Activated T-cell treated with anti-CD3 and anti-CD28 coated beads for 4 hours (primary cell): ENCODE measurements around the gene LYPD5.

Experiments
- DNase-seq: peaks from one replicate; pipeline ENCODE4 v3.0.0-alpha.2; 2020

The LYPD5 gene

GRCh38 chr19:43804432-43804831, 2.2 kb upstream of the LYPD5 start:
- no peak for DNase-seq

DNA sequence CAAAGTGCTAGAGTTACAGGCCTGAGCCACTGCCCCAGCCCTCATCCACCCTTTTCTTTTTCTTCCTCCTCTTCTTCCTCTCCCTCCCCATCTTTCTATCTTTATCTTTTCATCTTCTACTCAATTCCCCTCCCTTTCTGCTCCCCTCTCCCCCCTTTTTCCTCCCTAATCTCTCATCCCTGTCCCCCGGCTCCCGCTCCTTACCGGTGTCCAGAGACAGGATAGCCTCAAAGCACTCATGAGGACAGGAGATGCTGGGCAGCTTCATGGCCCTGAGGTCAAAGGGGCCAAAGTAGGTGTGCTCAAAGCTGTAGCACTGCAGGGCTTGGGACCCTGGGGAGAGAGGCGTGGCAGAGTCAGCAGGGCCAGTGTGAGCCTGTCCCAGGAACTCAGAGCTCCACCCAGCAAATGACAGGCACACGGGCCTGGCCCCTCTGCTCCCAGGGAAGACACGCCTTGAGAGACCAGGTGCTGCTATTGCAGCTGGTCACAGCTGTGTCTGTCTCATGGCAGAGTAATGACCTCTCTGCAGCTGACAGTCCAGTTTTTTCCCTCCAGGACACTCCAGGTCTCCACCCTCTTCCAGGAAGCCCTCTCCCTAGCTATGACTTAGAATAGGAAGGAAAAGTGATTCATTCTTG, 2.6 kb downstream of the LYPD5 start:
- no peak for DNase-seq

DNA sequence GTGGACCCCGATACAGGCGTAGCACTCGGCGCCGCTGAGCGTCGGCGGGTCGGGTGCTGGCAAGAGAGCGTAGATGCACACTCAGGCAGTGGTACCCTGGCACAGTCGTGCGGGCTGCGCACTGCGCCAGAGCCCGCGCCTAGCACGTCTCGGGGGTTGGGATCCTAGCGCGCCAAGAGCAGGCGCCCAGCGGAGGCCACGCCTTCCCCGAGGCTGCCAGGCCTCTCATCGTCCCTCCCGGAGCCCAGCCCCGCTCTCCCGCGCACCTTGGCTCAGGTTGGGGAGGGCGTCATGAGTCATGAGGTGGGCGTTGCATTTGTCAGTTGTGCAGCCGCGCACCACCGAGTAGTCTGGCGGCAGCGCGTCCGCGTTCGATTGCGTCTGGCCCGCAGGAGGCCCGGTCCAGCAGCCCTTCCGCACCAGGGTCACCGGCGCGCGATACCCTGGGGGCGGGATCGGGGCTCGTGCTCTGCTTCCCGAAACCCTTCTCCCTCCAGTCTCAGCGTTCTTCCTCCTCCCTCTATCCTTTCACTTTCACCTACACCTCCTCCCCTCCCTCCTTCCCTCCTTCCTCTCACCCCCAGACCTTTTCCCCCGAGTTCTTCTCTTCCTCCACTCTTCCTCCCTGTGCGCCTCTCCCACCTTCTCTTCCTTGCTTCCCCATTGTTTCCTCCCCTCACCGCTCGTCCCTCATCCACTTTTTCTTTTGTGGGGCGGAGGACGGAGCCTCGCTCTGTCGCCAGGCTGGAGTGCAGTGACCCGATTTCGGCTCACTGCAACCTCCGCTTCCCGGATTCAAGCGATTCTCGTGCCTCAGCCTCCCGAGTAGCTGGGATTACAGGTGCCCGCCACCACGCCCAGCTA, 3.5 kb downstream of the LYPD5 start:
- peak; percentile 73 for DNase-seq

- DNase-seq: no peak
Measured at GRCh38 chr19:43798026-43798545, 4.2 kb downstream of the LYPD5 start.

DNA sequence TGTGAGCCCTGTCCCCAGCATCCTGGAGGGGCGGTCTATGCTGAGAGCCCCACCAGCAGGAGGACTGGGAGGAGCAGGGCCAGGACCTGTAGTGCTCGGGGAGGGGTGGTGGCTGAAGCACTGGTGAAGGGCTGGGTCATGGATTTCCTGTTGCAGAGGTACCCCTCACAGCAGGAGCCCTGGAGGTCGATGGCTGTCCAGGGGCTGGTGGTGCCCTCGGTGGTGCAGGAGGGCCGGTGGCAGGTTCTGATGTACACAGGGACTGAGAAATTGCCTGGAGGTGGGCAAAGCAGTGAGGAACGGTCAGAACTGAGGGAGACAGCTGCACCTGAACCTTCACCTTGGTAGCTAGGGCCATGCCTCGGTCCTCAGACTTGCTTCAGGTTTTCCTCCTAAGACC, 4.7 kb downstream of the LYPD5 start:
- no peak for DNase-seq

DNA sequence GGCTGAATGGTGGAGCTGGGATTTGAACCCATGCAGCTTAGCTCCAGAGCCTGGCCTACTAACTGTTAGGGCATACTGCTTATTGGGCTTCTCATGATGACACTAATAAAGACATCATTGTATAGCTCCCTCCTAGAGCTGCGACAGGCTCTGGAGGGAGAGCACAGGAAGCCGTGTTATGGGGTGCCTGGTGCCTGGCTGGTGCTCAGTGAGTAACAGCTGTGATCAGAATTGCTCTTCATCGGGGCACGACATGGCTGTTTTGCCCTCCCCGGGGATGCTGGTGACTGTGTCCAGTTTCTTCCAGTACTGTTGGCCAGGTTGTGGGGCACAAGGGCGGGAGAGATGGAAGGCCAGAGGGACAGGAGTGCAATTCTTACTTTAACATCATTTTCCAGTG, 5.1 kb downstream of the LYPD5 start:
- no peak for DNase-seq

DNA sequence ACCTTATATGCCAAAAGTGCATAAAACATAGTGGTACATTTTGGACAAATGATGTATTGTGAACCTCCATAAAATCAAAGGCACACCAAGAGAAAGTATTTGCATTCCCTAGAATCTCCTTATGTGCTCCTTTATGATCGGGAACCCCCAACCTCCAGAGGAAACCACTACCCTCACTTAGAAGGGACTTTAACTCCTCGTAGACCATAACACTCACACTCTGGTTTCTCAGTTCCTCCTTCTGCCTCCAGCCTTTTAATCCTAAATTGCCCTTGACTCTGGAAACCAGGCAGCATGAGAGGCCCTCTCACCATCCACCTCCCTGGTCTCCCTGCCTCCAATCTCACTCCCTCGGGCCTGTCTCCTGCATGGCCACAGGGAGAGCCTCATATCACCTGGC, 11.7 kb downstream of the LYPD5 start:
- no peak for DNase-seq

- DNase-seq: no peak
Measured at GRCh38 chr19:43789029-43789428, 13.2 kb downstream of the LYPD5 start.

DNA sequence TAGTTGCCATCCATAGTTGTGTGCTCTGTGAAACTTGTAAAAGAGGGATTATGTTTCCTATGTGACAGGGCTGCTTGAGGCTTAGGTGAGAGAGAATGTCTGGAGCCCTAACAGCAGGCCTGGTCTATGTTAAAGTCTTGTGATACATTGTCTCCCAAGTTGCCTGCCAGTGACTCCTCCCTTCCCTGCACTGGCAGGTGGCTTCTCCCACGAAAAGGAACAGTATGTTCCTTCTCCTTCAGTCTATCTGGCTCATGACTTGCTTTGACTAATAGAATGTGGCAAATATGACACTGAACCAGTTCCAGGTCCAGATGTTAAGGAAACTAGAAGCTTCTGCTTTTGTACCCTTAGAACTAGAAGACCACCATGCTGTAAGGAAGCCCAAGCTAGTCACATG, 15.6 kb downstream of the LYPD5 start:
- no peak for DNase-seq

DNA sequence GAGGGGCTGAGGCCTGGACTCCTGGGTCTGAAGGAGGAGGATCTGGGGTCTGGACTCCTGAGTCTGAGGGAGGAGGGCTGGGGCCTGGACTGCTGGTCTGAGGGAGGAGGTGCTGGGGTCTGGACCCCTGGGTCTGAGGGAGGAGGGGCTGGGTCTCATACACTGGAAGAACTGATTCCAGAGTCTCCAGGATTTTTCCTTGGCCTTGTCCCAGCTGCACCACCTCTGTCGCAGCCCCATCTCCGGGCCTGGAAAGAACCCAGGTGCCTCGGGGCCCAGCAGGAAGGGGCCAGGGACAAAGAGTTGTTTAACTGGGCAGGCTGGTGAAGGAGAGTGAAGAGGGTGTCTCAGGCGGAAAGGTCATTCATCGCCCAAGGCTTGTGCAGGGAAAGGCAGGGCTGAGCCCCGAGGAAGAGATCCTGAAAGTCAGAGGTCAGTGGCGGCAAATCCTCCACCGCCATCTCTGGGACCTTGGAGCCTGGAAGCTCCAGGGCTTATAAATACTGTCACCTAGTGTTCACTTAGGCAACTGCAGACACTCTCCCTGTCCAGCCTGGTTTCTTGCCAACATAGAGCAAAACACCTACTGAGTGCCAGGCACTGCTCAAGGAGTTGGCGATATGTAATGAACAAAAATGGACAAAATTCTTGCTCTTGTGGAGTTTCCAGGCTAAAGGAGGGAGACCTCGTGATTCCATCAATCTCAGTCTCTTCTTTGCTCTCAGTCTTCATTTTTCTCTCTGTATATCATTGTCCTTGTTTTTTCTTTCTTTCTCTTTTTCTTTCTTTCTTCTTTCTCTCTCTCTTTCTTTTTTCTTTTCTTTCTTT, 17.1 kb downstream of the LYPD5 start:
- peak; percentile 35 for DNase-seq

- DNase-seq: peak; percentile 57
Measured at GRCh38 chr19:43784241-43784980, 17.8 kb downstream of the LYPD5 start.

DNA sequence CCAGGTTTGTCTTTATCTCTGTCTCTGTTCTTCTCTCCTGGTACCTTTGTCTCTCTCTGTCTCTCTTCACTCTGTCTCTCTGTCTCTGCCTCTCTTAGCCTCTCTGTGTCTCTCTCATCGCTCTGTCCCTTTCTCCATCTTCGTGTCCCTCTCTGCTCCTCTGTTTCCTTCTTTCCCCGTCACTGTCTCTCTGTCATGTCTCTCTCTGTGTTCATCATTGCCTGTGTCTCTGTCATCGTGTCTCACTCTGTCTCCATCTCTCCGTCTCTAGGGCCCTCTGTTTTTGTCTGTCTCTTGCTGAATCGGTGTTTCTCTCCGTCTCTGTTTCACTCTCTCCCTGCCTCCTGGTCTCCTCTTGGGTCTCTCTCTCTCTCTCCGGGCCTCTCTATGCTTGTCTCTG, 18.6 kb downstream of the LYPD5 start:
- DNase-seq: no peak

DNA sequence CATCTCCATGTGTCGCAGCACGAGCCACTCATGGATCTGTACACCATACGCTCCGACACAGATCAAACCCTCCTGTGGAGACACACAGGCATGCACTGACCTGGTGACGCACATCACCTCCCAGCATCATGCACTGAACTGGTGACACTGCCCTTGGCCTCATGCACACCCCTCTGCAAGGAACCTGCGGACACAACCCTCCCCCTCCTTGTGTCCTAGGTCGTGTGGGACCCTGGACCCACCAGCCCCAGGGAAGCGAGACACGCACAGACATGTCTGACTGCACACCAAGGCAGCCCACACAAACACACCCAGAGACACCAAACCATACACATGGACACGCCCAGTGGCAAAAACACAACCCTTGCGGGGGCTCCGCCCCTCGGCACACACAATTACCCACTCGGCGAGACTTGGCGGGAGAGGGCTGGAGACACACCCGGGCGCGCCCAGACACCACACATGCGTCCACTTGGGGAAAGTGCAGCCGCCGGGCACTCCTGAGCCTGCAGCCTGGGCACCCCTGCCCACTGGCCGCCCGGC, 19.5 kb downstream of the LYPD5 start:
- DNase-seq: no peak

- no peak for DNase-seq
Measured at GRCh38 chr19:43782311-43782660, 20.0 kb downstream of the LYPD5 start.

- no peak for DNase-seq
Measured at GRCh38 chr19:43781630-43782310, 20.5 kb downstream of the LYPD5 start.

GRCh38 chr19:43780706-43781525, 21.3 kb downstream of the LYPD5 start, which contains the start of gene KCNN4:
TSS of gene KCNN4 (minus strand) at chr19:43780973. CDS start at chr19:43780861, 112 bp downstream.
- DNase-seq: peak; percentile 49

DNA sequence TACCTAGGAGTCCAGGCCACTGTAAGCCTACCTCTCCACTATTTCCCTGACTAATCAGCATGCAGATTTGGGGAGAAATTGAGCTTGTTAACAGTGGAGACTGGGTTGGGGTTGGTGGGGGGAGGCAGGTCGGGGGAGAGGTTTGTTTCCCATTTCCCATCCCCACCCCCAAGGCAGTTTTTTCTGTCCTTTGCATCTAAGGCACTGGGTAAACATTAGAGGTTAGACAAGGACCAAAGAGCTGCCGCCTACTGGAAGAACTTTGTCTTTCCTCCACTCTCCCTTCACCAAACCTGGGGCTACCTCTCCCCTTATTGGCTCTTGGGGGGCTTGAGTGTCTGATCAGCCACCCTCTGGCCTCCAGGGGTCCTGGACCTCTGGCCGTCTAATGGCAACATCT, 22.4 kb downstream of the LYPD5 start:
- no peak for DNase-seq

DNA sequence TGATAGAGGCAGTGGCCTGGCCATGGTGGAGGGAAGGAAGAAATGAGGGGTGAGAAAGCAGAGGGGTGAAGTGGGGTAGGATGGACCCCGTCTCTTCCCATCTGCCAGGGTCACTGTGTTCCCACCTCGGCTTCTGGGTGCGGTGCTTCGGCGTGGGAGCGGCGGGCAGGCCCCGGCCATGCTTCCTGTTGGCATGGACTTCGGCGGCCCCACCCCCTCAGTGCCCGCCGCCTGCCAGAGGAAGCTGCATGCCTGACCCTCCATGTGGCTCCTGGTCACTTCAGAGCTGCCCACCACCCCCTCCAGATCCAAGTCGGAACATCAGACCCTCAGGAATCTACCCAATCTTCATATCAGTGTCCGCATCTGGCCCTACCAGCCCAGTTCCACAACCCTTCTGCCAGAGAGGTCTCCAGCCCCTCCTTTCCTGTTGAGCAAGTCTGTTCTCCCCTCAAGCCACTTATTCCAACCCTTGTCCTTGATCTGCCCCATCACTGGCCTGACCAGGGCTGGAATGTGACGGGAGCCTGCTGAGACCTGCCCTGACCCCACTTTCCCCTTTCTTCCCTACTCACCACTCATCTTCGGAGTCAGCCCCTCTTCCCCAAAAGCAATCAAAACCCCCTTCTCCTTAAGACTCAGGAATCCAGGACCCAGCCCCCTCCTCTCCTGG, 23.0 kb downstream of the LYPD5 start:
- DNase-seq: no peak

DNA sequence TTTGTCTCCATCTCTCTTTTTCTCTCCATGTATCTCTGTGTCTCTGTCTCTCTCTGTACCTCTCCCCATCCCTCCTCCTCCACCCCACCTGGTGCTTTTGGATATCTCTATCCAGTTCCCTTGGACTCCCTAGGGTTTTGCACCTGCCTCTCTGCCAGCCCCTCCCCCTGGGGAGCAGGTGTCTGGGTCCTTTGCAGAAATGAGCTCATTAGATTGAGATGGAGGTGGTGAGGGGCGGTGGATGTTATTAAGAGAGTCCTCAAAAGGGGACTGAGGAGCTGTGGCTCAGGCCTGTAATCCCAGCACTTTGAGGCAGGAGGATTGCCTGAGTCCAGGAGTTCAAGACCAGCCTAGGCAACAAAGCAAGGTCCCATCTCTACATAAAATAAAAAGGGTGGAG, 23.6 kb downstream of the LYPD5 start:
- no peak for DNase-seq

GRCh38 chr19:43777163-43777695, 25.0 kb downstream of the LYPD5 start:
- no peak for DNase-seq
